HepG2 (cell line): ENCODE data around the gene GATA1. TPM values are rescaled to one million over a fixed set of nuclear protein-coding genes. Genes with fewer than 3 reads are reported as not detected.

Experiments
- ATAC-seq: fragments of 200-7000 bp; cut with Tn5 transposase; 3 replicates; pipeline ENCODE4 v1.9.1; 2020; ENCODE audit warnings: mild to moderate bottlenecking, moderate library complexity
- BruUV-seq: library from RNA; stranded (reverse); fragments of 400-500 nt; replicated peaks from 2 replicates; lab custom pipeline; 2021; lab: Mats Ljungman, UMichigan
- CTCF ChIA-PET: fragments of 300-600 bp; formaldehyde crosslinking; extraction: SDS; loops from one replicate; lab custom pipeline; 2021; ENCODE audit warnings: low total read pairs, inconsistent platforms, low intra/inter-chr PET ratio; lab: Yijun Ruan, JAX
- POLR2A ChIA-PET: fragments of 350-600 bp; sonication (Branson Sonifier 250); formaldehyde crosslinking; loops from one replicate; lab custom pipeline; 2020; ENCODE audit warnings: antibody characterized with exemption, inconsistent platforms; lab: Yijun Ruan, JAX
- DNase-seq: peaks from one replicate; pipeline ENCODE4 v3.0.0-alpha.2; 2015; ENCODE audit warnings: low spot score
- FAIRE-seq: peaks from 3 replicates; lab custom pipeline; 2011; peaks lifted over from hg19 to GRCh38; lab: Jason Lieb, UNC
- H2AFZ ChIP-seq: one replicate; pipeline ENCODE4 v1.6.1; 2011; ENCODE audit warnings: low read length, inconsistent platforms
- H3K27ac ChIP-seq: fragments of 300-600 bp; 3 replicates; pipeline ENCODE4 v1.8.0; 2011; ENCODE audit warnings: mixed run types, mild to moderate bottlenecking, mixed read lengths, low read length, inconsistent platforms; ENCODE audit not compliant: insufficient read depth; ENCODE audit errors: extremely low read length
- H3K27me3 ChIP-seq, 2 experiments: fragments of 200-600 bp in 1 of 2; 2 replicates in 1 of 2; 3 replicates in 1 of 2; pipeline versions ENCODE4 v1.6.0 to v1.8.0; 2011; ENCODE audit warnings: low read length in 2 of 2, mild to moderate bottlenecking in 2 of 2, moderate library complexity in 2 of 2, inconsistent platforms in 1 of 2; ENCODE audit not compliant: insufficient read depth in 2 of 2, control insufficient read depth in 1 of 2
- H3K36me3 ChIP-seq, 2 experiments: fragments of 200-600 bp in 1 of 2; replicated peaks in 1 of 2; 2 replicates in 1 of 2; 3 replicates in 1 of 2; pipeline versions ENCODE4 v1.5.1 to v1.8.0; 2011; ENCODE audit warnings: low read length in 2 of 2, inconsistent platforms in 1 of 2; ENCODE audit not compliant: insufficient read depth in 2 of 2, control insufficient read depth in 1 of 2
- H3K4me1 ChIP-seq: 2 replicates; pipeline ENCODE4 v1.5.1; 2012; ENCODE audit warnings: low read length, inconsistent platforms; ENCODE audit not compliant: insufficient read depth
- H3K4me2 ChIP-seq: 2 replicates; pipeline ENCODE4 v1.6.0; 2011; ENCODE audit warnings: low read depth, low read length, inconsistent platforms
- H3K4me3 ChIP-seq, 3 experiments: fragments of 200-600 bp in 1 of 3; sonication (generic), shearing (Covaris generic) in 1 of 3; replicated peaks in 1 of 3; 2 replicates each; pipeline ENCODE4 v1.5.1; 2011 to 2016; ENCODE audit warnings: low read length in 3 of 3, inconsistent platforms in 2 of 3, low read depth in 2 of 3, mild to moderate bottlenecking in 2 of 3, control low read depth in 1 of 3, mixed read lengths in 1 of 3; ENCODE audit not compliant: insufficient read depth in 1 of 3
- H3K79me2 ChIP-seq: one replicate; pipeline ENCODE4 v1.6.1; 2011; ENCODE audit warnings: low read length, inconsistent platforms; ENCODE audit not compliant: insufficient read depth
- H3K9ac ChIP-seq: 2 replicates; pipeline ENCODE4 v1.6.0; 2011; ENCODE audit warnings: mild to moderate bottlenecking, low read depth, low read length, inconsistent platforms; ENCODE audit not compliant: insufficient read depth
- H3K9me3 ChIP-seq: 2 replicates; pipeline ENCODE4 v1.5.1; 2012; ENCODE audit warnings: mild to moderate bottlenecking, low read length
- H4K20me1 ChIP-seq: 2 replicates; pipeline ENCODE4 v1.6.0; 2011; ENCODE audit warnings: inconsistent platforms, mild to moderate bottlenecking, low read length, moderate library complexity; ENCODE audit not compliant: insufficient read depth
- DNMT1 ChIP-seq: sonication (generic); formaldehyde crosslinking; IDR thresholded peaks from 2 replicates; pipeline ENCODE4 v1.5.1; 2020; ENCODE audit warnings: mild to moderate bottlenecking, missing genetic modification reagents
- KLF9 ChIP-seq: IDR thresholded peaks from 2 replicates; pipeline ENCODE4 v1.6.1; 2016; ENCODE audit warnings: low read depth
- MXD4 ChIP-seq: IDR thresholded peaks from 2 replicates; pipeline ENCODE4 v1.6.1; 2016; ENCODE audit warnings: mild to moderate bottlenecking, missing biosample characterization, missing genetic modification reagents
- NR2F1 ChIP-seq, 2 experiments: fragments of 450-650 bp in 1 of 2; formaldehyde crosslinking in 1 of 2; IDR thresholded peaks; 2 replicates each; pipeline versions ENCODE4 v1.5.0 to v1.6.1; 2016 to 2020; ENCODE audit warnings: mild to moderate bottlenecking in 1 of 2, missing compliant biosample characterization in 1 of 2, missing genetic modification reagents in 1 of 2, moderate library complexity in 1 of 2
- NRL ChIP-seq: sonication (generic); formaldehyde crosslinking; IDR thresholded peaks from 2 replicates; pipeline ENCODE4 v1.5.0; 2020; ENCODE audit warnings: missing genetic modification reagents, mild to moderate bottlenecking, moderate library complexity, borderline replicate concordance
- SMAD3 ChIP-seq: sonication (generic); formaldehyde crosslinking; IDR thresholded peaks from 2 replicates; pipeline ENCODE4 v1.4.0; 2020; ENCODE audit warnings: missing genetic modification reagents
- SMYD3 ChIP-seq: sonication (generic); formaldehyde crosslinking; IDR thresholded peaks from 2 replicates; pipeline ENCODE4 v1.8.1; 2023; ENCODE audit warnings: mild to moderate bottlenecking, missing genetic modification reagents
- TSC22D2 ChIP-seq: sonication (generic); formaldehyde crosslinking; IDR thresholded peaks from 2 replicates; pipeline ENCODE4 v1.5.1; 2020; ENCODE audit warnings: missing genetic modification reagents, mild to moderate bottlenecking, borderline replicate concordance
- YY1 ChIP-seq: IDR thresholded peaks from 2 replicates; pipeline ENCODE4 v1.6.1; 2011; ENCODE audit warnings: low read length, low read depth, moderate library complexity, mild to moderate bottlenecking; ENCODE audit not compliant: insufficient read depth, insufficient replicate concordance
- ZNF224 ChIP-seq: sonication (generic); formaldehyde crosslinking; IDR thresholded peaks from 2 replicates; pipeline ENCODE4 v1.5.0; 2020; ENCODE audit warnings: mild to moderate bottlenecking, missing genetic modification reagents
- ZNF670 ChIP-seq: sonication (generic); formaldehyde crosslinking; IDR thresholded peaks from 2 replicates; pipeline ENCODE4 v1.8.0; 2022; ENCODE audit warnings: mild to moderate bottlenecking, missing genetic modification reagents, borderline replicate concordance
- ZNF841 ChIP-seq: sonication (generic); formaldehyde crosslinking; IDR thresholded peaks from 2 replicates; pipeline ENCODE4 v1.8.1; 2023; ENCODE audit warnings: missing genetic modification reagents, borderline replicate concordance
- ZNF879 ChIP-seq: sonication (generic); formaldehyde crosslinking; IDR thresholded peaks from 2 replicates; pipeline ENCODE4 v1.8.1; 2023; ENCODE audit warnings: missing genetic modification reagents
- WGBS: methylation state at CpG from one replicate; pipeline ENCODE4 v1.1.6; 2017; ENCODE audit warnings: low lambda C conversion rate; 5-methylcytosine and 5-hydroxymethylcytosine counted together
- in situ Hi-C: cut with HindIII; loops from 2 replicates; pipeline ENCODE4 v1.10.0; 2017; ENCODE audit warnings: low pct_unique_long_range_greater_than_20kb; ENCODE audit not compliant: extremely low pct_ligation_motif_present
- intact Hi-C: fragments of 100-400 bp; cut with micrococcal nuclease; formaldehyde crosslinking; loops from one replicate; pipeline ENCODE4 v1.10.0; 2022; ENCODE audit not compliant: unreplicated experiment
- polyA plus RNA-seq, 8 experiments: library from polyadenylated mRNA; depleted of rRNA in 3 of 8; stranded (reverse) in 7 of 8; unstranded in 1 of 8; fragments of >200 nt; fragmentation: Illumina TruSeq in 4 of 8; extraction: Trizol in 4 of 8; gene quantifications; 2 replicates each; pipeline versions ENCODE4 v1.2.1 to v1.2.3, GENCODE V29; 2011 to 2016; ENCODE audit warnings: low read depth in 4 of 8, missing spikeins in 1 of 8, mixed read lengths in 1 of 8; ENCODE audit not compliant: insufficient read depth in 1 of 8
- total RNA-seq, 5 experiments: library from RNA; depleted of rRNA; stranded (reverse); fragments of >200 nt; fragmentation: Illumina TruSeq; extraction: Trizol; gene quantifications; 2 replicates each; pipeline ENCODE4 v1.2.3, GENCODE V29; 2016; ENCODE audit warnings: low read depth in 1 of 5
- TF ChIP-seq, protein P1 (sequence below): sonication (generic); formaldehyde crosslinking; IDR thresholded peaks from 2 replicates; pipeline ENCODE4 v1.4.0; 2020; ENCODE audit warnings: mild to moderate bottlenecking, missing genetic modification reagents
- TF ChIP-seq, protein P2 (sequence below): sonication (generic); formaldehyde crosslinking; IDR thresholded peaks from 2 replicates; pipeline ENCODE4 v1.5.0; 2020; ENCODE audit warnings: missing genetic modification reagents
- TF ChIP-seq, protein P3 (sequence below): sonication (generic); formaldehyde crosslinking; IDR thresholded peaks from 2 replicates; pipeline ENCODE4 v1.5.0; 2020; ENCODE audit warnings: missing genetic modification reagents
- TF ChIP-seq, protein P4 (sequence below): sonication (generic); formaldehyde crosslinking; IDR thresholded peaks from 2 replicates; pipeline ENCODE4 v1.5.0; 2020; ENCODE audit warnings: mild to moderate bottlenecking, missing genetic modification reagents, borderline replicate concordance
- TF ChIP-seq, protein P5 (sequence below): conservative IDR thresholded peaks from 2 replicates; pipeline ENCODE4 v1.6.1; 2018; ENCODE audit warnings: missing genetic modification reagents

Gene GATA1
- total and polyA plus RNA-seq, 2 of the 13 experiments (the other 11 are each of a cell fraction or from before 2014, with no cell fraction given) = 0.13 TPM; not detected in 1

DNA sequence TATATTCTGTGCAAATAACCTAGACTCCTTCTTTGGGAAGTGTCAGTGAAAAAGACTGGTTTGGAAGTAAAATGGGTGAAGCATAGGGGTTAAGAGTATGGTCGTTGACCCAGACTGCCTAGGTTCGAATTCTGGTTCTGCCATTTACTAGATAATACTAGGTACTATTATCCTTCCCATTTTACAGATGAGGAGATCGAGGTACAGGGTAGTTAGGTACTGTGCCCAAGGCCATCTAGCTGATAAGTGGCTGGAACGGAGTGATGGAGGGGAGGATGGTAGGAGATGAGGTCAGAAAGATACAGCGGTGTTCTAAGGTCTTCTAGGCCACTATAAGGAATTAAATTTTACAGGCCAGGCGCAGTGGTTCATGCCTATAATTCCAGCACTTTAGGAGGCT is 13.8 kb upstream of the GATA1 start:
- H3K27me3 ChIP-seq = no peaks in the 10 kb centered on the region
- no peaks in the 10 kb centered on the region for H3K9me3 ChIP-seq
- no peak overlapping the region for H3K4me2 ChIP-seq
- no peak overlapping the region for H3K9ac ChIP-seq
- no peak overlapping the region for H2AFZ ChIP-seq
- 41% methylated on average over 5 of the region's 6 CpGs for WGBS
- in situ Hi-C loops = no loop called here
- intact Hi-C loops = no loop called here
- no peak overlapping the region for H3K4me3 ChIP-seq
- BruUV-seq = no TSS peak
- CTCF ChIA-PET = no interaction called here
- H3K4me1 ChIP-seq = peaks cover 7% of the 10 kb centered on the region; the same call in 1 of the 2 replicates
- POLR2A ChIA-PET = no interaction called here
- DNase-seq (no peak), ATAC-seq (no peak), FAIRE-seq (no peak)
- H4K20me1 ChIP-seq = no peaks in the 10 kb centered on the region
- no peaks in the 10 kb centered on the region for H3K79me2 ChIP-seq
- H3K36me3 ChIP-seq = no peaks in the 10 kb centered on the region
- no peak overlapping the region for H3K27ac ChIP-seq
- TF ChIP-seq, protein P1, sequence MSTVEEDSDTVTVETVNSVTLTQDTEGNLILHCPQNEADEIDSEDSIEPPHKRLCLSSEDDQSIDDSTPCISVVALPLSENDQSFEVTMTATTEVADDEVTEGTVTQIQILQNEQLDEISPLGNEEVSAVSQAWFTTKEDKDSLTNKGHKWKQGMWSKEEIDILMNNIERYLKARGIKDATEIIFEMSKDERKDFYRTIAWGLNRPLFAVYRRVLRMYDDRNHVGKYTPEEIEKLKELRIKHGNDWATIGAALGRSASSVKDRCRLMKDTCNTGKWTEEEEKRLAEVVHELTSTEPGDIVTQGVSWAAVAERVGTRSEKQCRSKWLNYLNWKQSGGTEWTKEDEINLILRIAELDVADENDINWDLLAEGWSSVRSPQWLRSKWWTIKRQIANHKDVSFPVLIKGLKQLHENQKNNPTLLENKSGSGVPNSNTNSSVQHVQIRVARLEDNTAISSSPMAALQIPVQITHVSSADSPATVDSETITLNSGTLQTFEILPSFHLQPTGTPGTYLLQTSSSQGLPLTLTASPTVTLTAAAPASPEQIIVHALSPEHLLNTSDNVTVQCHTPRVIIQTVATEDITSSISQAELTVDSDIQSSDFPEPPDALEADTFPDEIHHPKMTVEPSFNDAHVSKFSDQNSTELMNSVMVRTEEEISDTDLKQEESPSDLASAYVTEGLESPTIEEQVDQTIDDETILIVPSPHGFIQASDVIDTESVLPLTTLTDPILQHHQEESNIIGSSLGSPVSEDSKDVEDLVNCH (CRISPR knock-in tag) = no peak
- TF ChIP-seq TSC22D2 (no peak), ZNF224 (no peak), MXD4 (CRISPR knock-in tag) (no peak), DNMT1 (CRISPR knock-in tag) (no peak), NR2F1 (CRISPR knock-in tag; IDR thresholded peaks at IDR 0.05) (no peak), ZNF879 (no peak), NRL (no peak), SMAD3 (CRISPR knock-in tag) (no peak), KLF9 (CRISPR knock-in tag) (no peak), ZNF841 (no peak), YY1 (no peak), SMYD3 (no peak), ZNF670 (CRISPR knock-in tag) (no peak)
- TF ChIP-seq, protein P2, sequence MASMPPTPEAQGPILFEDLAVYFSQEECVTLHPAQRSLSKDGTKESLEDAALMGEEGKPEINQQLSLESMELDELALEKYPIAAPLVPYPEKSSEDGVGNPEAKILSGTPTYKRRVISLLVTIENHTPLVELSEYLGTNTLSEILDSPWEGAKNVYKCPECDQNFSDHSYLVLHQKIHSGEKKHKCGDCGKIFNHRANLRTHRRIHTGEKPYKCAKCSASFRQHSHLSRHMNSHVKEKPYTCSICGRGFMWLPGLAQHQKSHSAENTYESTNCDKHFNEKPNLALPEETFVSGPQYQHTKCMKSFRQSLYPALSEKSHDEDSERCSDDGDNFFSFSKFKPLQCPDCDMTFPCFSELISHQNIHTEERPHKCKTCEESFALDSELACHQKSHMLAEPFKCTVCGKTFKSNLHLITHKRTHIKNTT (CRISPR knock-in tag) = no peak
- TF ChIP-seq, protein P3, sequence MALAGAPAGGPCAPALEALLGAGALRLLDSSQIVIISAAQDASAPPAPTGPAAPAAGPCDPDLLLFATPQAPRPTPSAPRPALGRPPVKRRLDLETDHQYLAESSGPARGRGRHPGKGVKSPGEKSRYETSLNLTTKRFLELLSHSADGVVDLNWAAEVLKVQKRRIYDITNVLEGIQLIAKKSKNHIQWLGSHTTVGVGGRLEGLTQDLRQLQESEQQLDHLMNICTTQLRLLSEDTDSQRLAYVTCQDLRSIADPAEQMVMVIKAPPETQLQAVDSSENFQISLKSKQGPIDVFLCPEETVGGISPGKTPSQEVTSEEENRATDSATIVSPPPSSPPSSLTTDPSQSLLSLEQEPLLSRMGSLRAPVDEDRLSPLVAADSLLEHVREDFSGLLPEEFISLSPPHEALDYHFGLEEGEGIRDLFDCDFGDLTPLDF (CRISPR knock-in tag) = no peak
- TF ChIP-seq, protein P4, sequence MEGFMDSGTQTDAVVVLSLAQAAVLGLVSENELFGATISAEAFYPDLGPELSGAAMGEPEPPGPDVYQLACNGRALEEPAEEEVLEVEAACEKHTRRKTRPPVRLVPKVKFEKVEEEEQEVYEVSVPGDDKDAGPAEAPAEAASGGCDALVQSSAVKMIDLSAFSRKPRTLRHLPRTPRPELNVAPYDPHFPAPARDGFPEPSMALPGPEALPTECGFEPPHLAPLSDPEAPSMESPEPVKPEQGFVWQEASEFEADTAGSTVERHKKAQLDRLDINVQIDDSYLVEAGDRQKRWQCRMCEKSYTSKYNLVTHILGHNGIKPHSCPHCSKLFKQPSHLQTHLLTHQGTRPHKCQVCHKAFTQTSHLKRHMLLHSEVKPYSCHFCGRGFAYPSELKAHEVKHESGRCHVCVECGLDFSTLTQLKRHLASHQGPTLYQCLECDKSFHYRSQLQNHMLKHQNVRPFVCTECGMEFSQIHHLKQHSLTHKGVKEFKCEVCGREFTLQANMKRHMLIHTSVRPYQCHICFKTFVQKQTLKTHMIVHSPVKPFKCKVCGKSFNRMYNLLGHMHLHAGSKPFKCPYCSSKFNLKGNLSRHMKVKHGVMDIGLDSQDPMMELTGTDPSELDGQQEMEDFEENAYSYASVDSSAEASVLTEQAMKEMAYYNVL (CRISPR knock-in tag) = no peak
- TF ChIP-seq, protein P5, sequence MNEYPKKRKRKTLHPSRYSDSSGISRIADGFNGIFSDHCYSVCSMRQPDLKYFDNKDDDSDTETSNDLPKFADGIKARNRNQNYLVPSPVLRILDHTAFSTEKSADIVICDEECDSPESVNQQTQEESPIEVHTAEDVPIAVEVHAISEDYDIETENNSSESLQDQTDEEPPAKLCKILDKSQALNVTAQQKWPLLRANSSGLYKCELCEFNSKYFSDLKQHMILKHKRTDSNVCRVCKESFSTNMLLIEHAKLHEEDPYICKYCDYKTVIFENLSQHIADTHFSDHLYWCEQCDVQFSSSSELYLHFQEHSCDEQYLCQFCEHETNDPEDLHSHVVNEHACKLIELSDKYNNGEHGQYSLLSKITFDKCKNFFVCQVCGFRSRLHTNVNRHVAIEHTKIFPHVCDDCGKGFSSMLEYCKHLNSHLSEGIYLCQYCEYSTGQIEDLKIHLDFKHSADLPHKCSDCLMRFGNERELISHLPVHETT (CRISPR knock-in tag) = no peak
